ENCODE results near the gene FADS6. TPM values are rescaled to one million over a fixed set of nuclear protein-coding genes. Genes with fewer than 3 reads are reported as not detected.

The FADS6 gene
- total RNA-seq, 1 experiment from 2014 or later, result 1.2 TPM

DNA sequence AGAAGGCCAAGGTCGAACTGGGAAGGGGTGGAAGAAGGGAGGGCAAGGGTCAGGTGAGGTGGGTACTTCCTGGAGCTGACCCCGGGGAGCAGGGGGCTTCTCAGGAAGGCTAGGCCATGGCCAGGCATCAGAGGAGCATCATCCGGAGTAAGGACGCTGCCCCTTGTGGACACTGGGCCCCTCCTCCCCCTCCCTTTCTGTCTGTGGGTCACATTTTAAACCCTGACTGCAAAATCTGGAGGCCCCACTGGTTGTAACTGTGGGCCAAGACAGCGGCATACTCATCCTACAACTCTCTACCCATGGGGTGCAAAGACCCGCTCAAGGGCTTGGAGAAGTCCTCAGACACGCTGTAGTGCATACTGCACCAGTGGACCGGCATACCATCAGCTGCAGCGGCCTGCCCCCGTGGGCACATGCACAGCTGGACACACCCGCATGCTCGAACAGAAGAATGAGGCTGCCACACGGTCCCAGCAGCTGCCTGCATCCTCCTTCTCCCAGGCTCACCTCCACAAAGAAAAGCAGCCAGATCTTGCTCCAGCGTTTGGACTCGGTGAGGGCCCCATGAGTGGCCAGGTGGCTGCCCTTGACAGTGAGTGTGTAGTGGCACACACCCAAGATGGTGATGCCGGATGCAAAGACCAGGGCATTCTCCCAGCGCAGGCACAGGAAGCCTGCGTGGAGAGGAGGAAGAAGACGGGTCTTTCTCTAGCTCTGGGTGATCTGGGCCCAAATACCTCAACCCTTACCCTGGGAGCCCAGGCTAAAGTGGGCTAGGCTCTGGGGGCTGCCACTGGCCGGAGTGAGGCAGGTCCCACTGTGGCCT lies 1.2 kb downstream of the FADS6 start:
- Histone ChIP-seq H3K4ac (ENCODE audit: low read depth, low read length) (no peak overlapping the region), H3K79me1 (ENCODE audit: insufficient read depth, low read depth, low read length, poor library complexity, severe bottlenecking) (no peaks in the 10 kb centered on the region), H3K56ac (ENCODE audit: insufficient read length, low read depth, low read length) (no peak overlapping the region), H3K4me2 (ENCODE audit: insufficient read depth, insufficient read length, low read length) (no peak overlapping the region), H2BK120ac (ENCODE audit: low read depth, low read length, poor library complexity, severe bottlenecking) (no peak overlapping the region), H2AK5ac (ENCODE audit: insufficient read length, low read length) (no peak overlapping the region), H3K27ac (ENCODE audit: insufficient read length, low read depth, low read length) (no peak overlapping the region), H2BK12ac (ENCODE audit: insufficient read length, low read depth, low read length) (no peak overlapping the region), H3K23ac (ENCODE audit: insufficient read length, low read depth, low read length) (no peak overlapping the region), H3T11ph (ENCODE audit: low read length) (no peak overlapping the region), H2BK20ac (ENCODE audit: low read depth, low read length, poor library complexity, severe bottlenecking) (no peak overlapping the region), H4K8ac (replicated peaks; ENCODE audit: insufficient read length, low read depth, low read length) (no peak overlapping the region), H3K14ac (ENCODE audit: insufficient read depth, low read length) (no peak overlapping the region; the same call in 1 of the 2 replicates), H2BK15ac (ENCODE audit: low read depth, low read length) (no peak overlapping the region), H3K9me3 (ENCODE audit: control insufficient read depth, low read depth, low read length) (no peaks in the 10 kb centered on the region), H2BK5ac (ENCODE audit: insufficient read length, low read length) (no peak overlapping the region), H4K5ac (ENCODE audit: insufficient read length, low read depth, low read length) (no peak overlapping the region), H3K18ac (ENCODE audit: insufficient read length, low read depth, low read length) (no peak overlapping the region), H3K27me3 (ENCODE audit: insufficient read depth, low read length) (peaks cover 27% of the 10 kb centered on the region; the same call in 1 of the 2 replicates), H3K23me2 (ENCODE audit: insufficient read length, low read depth, low read length, poor library complexity, severe bottlenecking) (peaks cover 8% of the 10 kb centered on the region), H4K91ac (ENCODE audit: insufficient read length, low read depth, low read length) (no peak overlapping the region), H2AFZ (ENCODE audit: low read length) (no peak overlapping the region), H4K20me1 (ENCODE audit: control insufficient read depth, insufficient read depth, insufficient read length) (no peaks in the 10 kb centered on the region), H3K4me1 (ENCODE audit: insufficient read depth, low read length) (no peaks in the 10 kb centered on the region), H3K79me2 (ENCODE audit: insufficient read depth, low read length) (no peaks in the 10 kb centered on the region), H3K9ac (ENCODE audit: extremely low read depth, insufficient read length, low read length) (no peak overlapping the region)
- no peak for DNase-seq
- Mint-ChIP-seq H3K27ac (no peak overlapping the region), H3K27me3 (ENCODE audit: low read depth) (peaks cover 88% of the 10 kb centered on the region), H3K4me3 (peak overlapping the region in 1 of 2 experiments; percentile 60; a peak in 2 of 5 replicates), H3K4me1 (peaks cover 9 to 19% of the 10 kb centered on the region in 2 experiments), H3K36me3 (ENCODE audit: insufficient read depth in 1 of 3, low read depth in 3 of 3) (no peaks in the 10 kb centered on the region), H3K9me3 (no peaks in the 10 kb centered on the region)
- WGBS (ENCODE audit: extremely low coverage, insufficient read length, low lambda C conversion rate), result no CpG with 5 or more reads among the region's 20 CpGs
- TF ChIP-seq CTCF (conservative IDR thresholded peaks at IDR 0.05), result no peak; the same call in 2 of the 3 replicates
